ES-I3 (cell line): ENCODE data around the gene FRMD4A.
"Not testable (repeated sequence)": the region's sequence is repeated elsewhere in the genome, so short reads cannot be mapped to it uniquely, and the experiment has no call there.

Experiments used
- H3K36me3 ChIP-seq: 2 replicates; pipeline ENCODE4 v1.6.1; 2013; ENCODE audit warnings: mild to moderate bottlenecking, low read length, control low read depth, moderate library complexity; ENCODE audit not compliant: insufficient read depth
- H3K4me1 ChIP-seq: 2 replicates; pipeline ENCODE4 v1.6.1; 2013; ENCODE audit warnings: mild to moderate bottlenecking, control low read depth, low read length; ENCODE audit not compliant: insufficient read depth
- H3K9ac ChIP-seq: 2 replicates; pipeline ENCODE4 v1.6.1; 2013; ENCODE audit warnings: low read depth, mild to moderate bottlenecking, low read length, moderate library complexity
- H3K9me3 ChIP-seq: 2 replicates; pipeline ENCODE4 v1.6.1; 2013; ENCODE audit warnings: mild to moderate bottlenecking, low read length, moderate library complexity; ENCODE audit not compliant: control insufficient read depth, insufficient read depth

Gene FRMD4A

DNA sequence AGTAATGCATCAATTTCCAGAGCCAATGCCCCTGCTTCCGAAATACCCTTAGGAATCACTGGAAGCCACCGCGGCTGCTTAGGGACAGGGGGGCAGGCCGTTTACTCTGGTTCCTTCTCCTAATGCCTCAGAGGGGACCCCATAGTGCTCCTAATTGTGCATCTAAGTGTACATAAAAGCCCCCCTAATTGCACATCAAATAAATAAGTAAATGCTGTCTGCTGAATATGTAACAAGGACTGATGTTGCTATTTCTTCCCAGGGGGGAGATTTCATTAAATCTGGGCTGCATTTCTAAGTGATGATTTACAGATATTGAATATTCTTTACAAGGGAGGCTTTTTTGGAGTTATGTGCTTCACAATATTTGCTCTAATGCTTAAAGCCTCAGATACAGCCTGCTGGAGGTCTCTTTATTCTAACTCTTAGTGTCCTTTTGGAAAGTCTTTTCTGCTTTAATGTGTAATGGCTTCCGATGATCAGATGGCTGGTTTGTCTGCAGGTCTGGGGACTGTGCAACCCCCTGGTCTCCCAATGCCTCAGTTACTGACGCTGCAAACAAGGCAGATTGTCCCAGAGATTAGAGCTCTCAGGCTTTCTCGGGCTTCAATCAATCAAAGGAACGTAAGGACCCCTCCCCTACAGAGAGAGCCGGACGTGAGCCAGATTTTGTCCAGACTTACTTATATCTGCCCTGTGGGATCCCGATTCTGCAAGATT lies 601.0 kb downstream of the FRMD4A start:
- H3K9me3 ChIP-seq: no peaks in the 10 kb centered on the region
- no peak overlapping the region for H3K9ac ChIP-seq
- H3K36me3 ChIP-seq: peaks cover 9% of the 10 kb centered on the region
- H3K4me1 ChIP-seq: no peaks in the 10 kb centered on the region

- Histone ChIP-seq H3K9ac (no peak overlapping the region), H3K9me3 (no peaks in the 10 kb centered on the region), H3K4me1 (no peaks in the 10 kb centered on the region), H3K36me3 (peaks cover 9% of the 10 kb centered on the region)
Measured at GRCh38 chr10:13728898-13729535, 601.7 kb downstream of the FRMD4A start.

GRCh38 chr10:13725594-13725993 lies 605.1 kb downstream of the FRMD4A start:
- peaks cover 5% of the 10 kb centered on the region; the same call in 1 of the 2 replicates for H3K36me3 ChIP-seq

DNA sequence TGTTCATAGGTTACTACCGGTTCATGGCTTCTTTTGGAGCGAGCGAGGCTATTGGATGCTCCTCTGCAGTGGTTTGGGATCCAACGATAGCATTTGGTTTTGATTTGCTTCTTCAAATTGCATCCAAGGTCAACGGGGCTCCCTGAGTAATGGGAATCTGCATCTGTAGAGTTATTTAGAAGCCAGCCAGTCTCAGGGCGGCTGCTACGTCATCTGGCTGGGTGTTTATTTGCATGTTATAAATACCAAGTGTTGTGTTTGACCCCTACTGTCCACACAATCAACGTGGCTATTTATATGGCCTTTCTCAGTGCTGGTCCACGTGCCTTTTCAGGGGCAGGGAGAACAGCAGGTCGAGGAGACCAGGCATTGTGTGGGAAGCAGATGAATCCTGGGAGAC lies 606.2 kb downstream of the FRMD4A start:
- peaks cover 8% of the 10 kb centered on the region; the same call in 1 of the 2 replicates for H3K36me3 ChIP-seq
- no peak overlapping the region for H3K9ac ChIP-seq
- no peaks in the 10 kb centered on the region for H3K9me3 ChIP-seq
- H3K4me1 ChIP-seq: no peaks in the 10 kb centered on the region

More at GRCh38 chr10:13725594-13725993, 605.1 kb downstream of the FRMD4A start:
- no peaks in the 10 kb centered on the region for H3K9me3 ChIP-seq
- no peaks in the 10 kb centered on the region for H3K4me1 ChIP-seq
- H3K9ac ChIP-seq: no peak overlapping the region

DNA sequence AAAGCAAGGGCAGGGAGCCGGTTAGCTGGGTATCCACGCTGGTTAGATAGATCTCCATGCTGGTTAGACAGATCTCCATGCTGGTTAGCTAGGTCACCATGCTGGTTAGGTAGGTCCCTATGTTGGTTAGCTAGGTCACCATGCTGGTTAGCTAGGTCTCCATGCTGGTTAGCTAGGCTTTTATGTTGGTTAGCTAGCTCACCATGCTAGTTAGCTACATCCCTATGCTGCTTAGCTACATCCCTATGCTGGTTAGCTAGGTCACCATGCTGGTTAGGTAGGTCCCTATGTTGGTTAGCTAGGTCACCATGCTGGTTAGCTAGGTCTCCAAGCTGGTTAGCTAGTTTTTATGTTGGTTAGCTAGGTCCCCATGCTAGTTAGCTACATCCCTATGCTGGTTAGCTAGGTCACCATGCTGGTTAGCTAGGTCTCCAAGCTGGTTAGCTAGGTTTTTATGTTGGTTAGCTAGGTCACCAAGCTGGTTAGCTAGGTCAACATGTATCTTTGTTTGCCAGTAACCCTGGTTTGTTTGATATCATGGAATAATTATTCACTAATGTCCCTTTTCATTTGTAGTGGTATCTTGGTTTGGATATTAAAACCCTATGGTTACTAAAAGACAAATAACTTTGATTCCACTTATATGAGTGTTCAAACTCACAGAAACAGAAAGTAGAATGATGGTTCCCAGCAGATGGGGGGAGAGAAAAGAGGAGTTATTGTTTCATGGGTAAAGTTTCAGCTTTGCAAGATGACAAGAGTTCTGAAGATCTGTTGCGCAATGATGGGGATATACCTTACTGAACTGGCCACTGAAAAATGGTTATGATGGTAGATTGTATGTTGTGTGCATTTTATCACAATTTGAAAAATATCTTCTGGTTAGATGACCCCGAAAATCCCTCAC lies 607.7 kb downstream of the FRMD4A start:
- no peaks in the 10 kb centered on the region for H3K9me3 ChIP-seq
- H3K36me3 ChIP-seq: peaks cover 8% of the 10 kb centered on the region; the same call in 1 of the 2 replicates
- H3K4me1 ChIP-seq: no peaks in the 10 kb centered on the region
- H3K9ac ChIP-seq: no peak overlapping the region

DNA sequence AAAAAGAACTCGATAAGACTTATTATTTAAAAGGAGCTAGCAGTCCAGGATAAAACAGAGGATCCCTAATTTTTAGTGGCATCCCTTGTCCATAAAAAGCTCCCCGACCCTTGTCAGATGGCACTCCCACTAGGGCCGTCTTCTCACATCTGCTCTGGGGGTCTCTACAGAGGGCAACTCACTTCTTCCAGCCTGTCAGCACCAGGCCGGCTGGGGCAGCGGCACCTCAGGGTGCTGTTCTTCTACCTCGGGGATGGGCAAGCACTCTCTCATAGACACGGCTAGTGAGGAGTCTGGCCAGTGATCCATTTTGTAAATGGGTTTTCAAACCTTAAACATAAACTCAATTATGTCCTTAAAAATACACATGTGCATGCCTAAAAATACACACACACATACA lies 609.2 kb downstream of the FRMD4A start:
- peaks cover 11% of the 10 kb centered on the region; the same call in 1 of the 2 replicates for H3K36me3 ChIP-seq
- no peaks in the 10 kb centered on the region for H3K4me1 ChIP-seq
- H3K9ac ChIP-seq: no peak overlapping the region
- no peaks in the 10 kb centered on the region for H3K9me3 ChIP-seq

- Histone ChIP-seq H3K9ac (no peak overlapping the region), H3K4me1 (no peaks in the 10 kb centered on the region), H3K36me3 (peaks cover 11% of the 10 kb centered on the region; the same call in 1 of the 2 replicates), H3K9me3 (no peaks in the 10 kb centered on the region)
Measured at GRCh38 chr10:13720699-13721098, 610.0 kb downstream of the FRMD4A start.

DNA sequence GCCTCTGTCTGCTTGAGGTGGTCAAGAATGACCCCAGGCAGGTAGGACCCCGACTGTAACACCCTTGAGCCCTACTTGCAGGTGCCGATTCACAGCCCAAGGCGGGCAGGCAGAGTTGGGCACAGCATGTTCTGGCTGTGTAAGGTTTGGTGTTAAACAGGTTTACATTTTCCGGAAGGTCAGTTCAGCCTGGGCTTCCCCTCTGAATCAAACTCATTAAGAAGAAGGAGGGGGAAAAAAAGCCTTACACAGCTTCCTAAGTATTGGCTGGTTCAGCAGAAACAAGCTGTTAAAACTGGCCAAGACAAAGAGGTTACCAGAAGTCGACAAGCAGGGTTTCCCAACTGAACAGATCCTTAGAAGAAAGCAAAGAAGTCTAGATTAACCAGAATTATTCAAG lies 611.3 kb downstream of the FRMD4A start:
- Histone ChIP-seq H3K36me3 (peaks cover 11% of the 10 kb centered on the region; the same call in 1 of the 2 replicates), H3K4me1 (no peaks in the 10 kb centered on the region), H3K9ac (no peak overlapping the region), H3K9me3 (no peaks in the 10 kb centered on the region)

GRCh38 chr10:13718820-13719219 lies 611.9 kb downstream of the FRMD4A start:
- Histone ChIP-seq H3K4me1 (no peaks in the 10 kb centered on the region), H3K36me3 (peaks cover 10% of the 10 kb centered on the region; the same call in 1 of the 2 replicates), H3K9me3 (no peaks in the 10 kb centered on the region), H3K9ac (no peak overlapping the region)

DNA sequence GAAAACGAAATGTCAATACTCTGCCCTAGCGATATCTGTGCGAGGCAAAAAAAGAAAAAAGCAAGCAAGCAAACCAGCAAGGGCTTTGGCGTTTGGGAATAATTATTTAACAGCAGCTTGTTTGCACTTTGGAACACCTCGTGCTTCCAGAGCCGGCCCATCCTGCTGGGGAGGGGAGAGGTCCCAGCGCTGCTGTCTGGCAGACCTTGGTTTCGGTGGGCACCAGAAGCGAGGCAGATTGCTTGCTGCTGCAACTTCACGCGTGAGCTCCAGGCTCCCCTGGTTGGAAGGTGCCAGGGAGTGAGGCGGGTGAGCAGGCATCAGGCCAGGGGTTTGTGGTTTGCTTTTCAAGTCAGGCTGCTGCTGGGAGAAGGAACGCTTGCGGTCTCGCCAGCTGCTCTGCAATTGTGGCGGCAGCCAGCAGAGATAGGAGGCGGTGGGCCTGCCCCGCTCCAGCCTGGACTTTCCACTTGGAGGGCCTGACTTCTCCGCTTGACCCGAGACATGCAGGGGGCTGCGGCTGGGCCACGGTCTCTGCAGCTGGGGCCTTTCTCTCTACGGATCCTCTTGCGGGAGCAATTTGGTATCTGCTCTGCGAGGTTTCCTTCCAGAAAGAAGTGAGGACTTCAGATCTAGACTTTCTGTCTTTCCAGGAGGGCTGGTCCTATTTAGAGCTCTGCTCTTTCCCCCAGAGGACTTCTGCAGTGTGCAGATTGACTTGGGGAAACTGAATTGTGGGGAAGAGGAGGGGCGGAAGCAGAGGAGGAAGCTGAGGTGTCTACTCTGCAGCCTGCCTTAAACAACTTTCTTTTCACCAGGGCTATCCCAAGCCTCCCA lies 612.6 kb downstream of the FRMD4A start:
- Histone ChIP-seq H3K36me3 (peaks cover 6% of the 10 kb centered on the region; the same call in 1 of the 2 replicates), H3K9me3 (no peaks in the 10 kb centered on the region), H3K9ac (no peak overlapping the region), H3K4me1 (peaks cover 3% of the 10 kb centered on the region)

DNA sequence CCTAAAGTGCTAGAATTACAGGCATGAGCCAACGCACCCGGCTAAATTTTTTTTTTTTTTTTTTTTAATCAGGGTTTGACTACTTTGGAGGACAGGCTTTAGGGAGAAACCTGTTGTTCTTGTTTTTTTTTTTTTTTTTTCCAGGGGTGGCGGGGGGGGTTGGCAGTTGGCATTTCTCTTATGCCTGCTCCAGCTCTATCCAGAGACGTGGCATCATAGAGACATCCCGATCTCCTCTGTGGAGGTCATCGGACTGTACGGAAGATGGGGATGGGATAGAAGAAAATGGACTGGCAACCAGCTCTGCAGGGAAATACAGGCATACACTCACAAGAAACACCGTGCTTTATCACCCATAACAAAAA lies 613.2 kb downstream of the FRMD4A start:
- no peaks in the 10 kb centered on the region for H3K9me3 ChIP-seq
- H3K36me3 ChIP-seq: peaks cover 6% of the 10 kb centered on the region; the same call in 1 of the 2 replicates
- no peak overlapping the region for H3K9ac ChIP-seq
- H3K4me1 ChIP-seq: peaks cover 9% of the 10 kb centered on the region

GRCh38 chr10:13716081-13717071 lies 614.3 kb downstream of the FRMD4A start:
- Histone ChIP-seq H3K4me1 (peaks cover 18% of the 10 kb centered on the region), H3K36me3 (peaks cover 6% of the 10 kb centered on the region; the same call in 1 of the 2 replicates), H3K9me3 (no peaks in the 10 kb centered on the region), H3K9ac (no peak overlapping the region)

DNA sequence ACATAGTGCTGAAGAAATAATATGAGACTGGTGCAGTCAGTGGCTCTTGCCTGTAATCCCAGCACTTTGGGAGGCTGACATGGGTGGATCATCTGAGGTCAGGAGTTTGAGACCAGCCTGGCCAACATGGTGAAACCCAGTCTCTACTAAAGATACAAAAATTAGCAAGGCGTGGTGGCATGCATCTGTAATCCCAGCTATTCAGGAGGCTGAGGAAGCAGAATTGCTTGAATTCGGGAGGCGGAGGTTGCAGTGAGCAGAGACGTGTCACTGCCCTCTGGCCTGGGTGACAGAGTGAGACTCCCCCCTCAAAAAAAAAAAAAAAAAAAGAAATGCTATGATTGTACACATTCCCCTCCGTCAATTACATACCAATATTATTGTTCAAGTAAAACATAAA lies 615.1 kb downstream of the FRMD4A start:
- not testable (repeated sequence) for H3K9me3 ChIP-seq, H3K9ac ChIP-seq, H3K36me3 ChIP-seq
- peaks cover 24% of the 10 kb centered on the region for H3K4me1 ChIP-seq
